DND-41 (cell line): ENCODE measurements around the gene ADGB.
A peak's percentile ranks its signal among the peaks of the same experiment; 100 is the strongest.

Experiments
- ATAC-seq: fragments of 200-7000 bp; cut with Tn5 transposase; 3 replicates; pipeline ENCODE4 v1.9.1; 2021; ENCODE audit warnings: low read depth; ENCODE audit not compliant: insufficient read depth
- DNase-seq: peaks from one replicate; pipeline ENCODE4 v3.0.0-alpha.2; 2020
- H2AFZ ChIP-seq: 2 replicates; pipeline ENCODE4 v1.6.0; 2012; ENCODE audit warnings: low read depth, low read length
- H3K27ac ChIP-seq: 2 replicates; pipeline ENCODE4 v1.5.1; 2012; ENCODE audit warnings: low read length, inconsistent platforms
- H3K27me3 ChIP-seq: fragments of 200-600 bp; sonication (generic); 2 replicates; pipeline ENCODE4 v1.6.0; 2012; ENCODE audit warnings: low read length, mild to moderate bottlenecking, inconsistent platforms; ENCODE audit not compliant: insufficient read depth, poor library complexity
- H3K36me3 ChIP-seq: 2 replicates; pipeline ENCODE4 v1.5.1; 2012; ENCODE audit warnings: low read length, inconsistent platforms; ENCODE audit not compliant: insufficient read depth
- H3K4me1 ChIP-seq: 2 replicates; pipeline ENCODE4 v1.5.1; 2012; ENCODE audit warnings: mild to moderate bottlenecking, low read length; ENCODE audit not compliant: insufficient read depth
- H3K4me2 ChIP-seq: 2 replicates; pipeline ENCODE4 v1.6.0; 2012; ENCODE audit warnings: mild to moderate bottlenecking, moderate library complexity, low read length, inconsistent platforms; ENCODE audit not compliant: insufficient read depth
- H3K4me3 ChIP-seq, 2 experiments: fragments of 200-600 bp in 1 of 2; shearing (Covaris generic) in 1 of 2; 2 replicates each; pipeline ENCODE4 v1.5.1; 2012 to 2016; ENCODE audit warnings: inconsistent platforms in 2 of 2, low read length in 2 of 2, mild to moderate bottlenecking in 2 of 2, low read depth in 1 of 2, moderate library complexity in 1 of 2
- H3K79me2 ChIP-seq: 2 replicates; pipeline ENCODE4 v1.6.0; 2012; ENCODE audit warnings: low read length, inconsistent platforms; ENCODE audit not compliant: insufficient read depth
- H3K9ac ChIP-seq: 2 replicates; pipeline ENCODE4 v1.6.0; 2012; ENCODE audit warnings: low read depth, mild to moderate bottlenecking, inconsistent platforms, low read length, moderate library complexity
- H3K9me3 ChIP-seq: 2 replicates; pipeline ENCODE4 v1.5.1; 2012; ENCODE audit warnings: low read length, moderate library complexity, mild to moderate bottlenecking, inconsistent platforms; ENCODE audit not compliant: insufficient read depth, severe bottlenecking
- H4K20me1 ChIP-seq: 2 replicates; pipeline ENCODE4 v1.6.0; 2012; ENCODE audit warnings: low read length; ENCODE audit not compliant: insufficient read depth
- CTCF ChIP-seq: IDR thresholded peaks from 2 replicates; pipeline ENCODE4 v1.5.1; 2012; ENCODE audit warnings: borderline replicate concordance, low read length, moderate library complexity, mild to moderate bottlenecking; ENCODE audit not compliant: poor library complexity, severe bottlenecking; ENCODE audit errors: extremely low read depth
- EZH2 ChIP-seq: IDR thresholded peaks from 3 replicates; pipeline ENCODE4 v1.6.1; 2012; ENCODE audit warnings: borderline replicate concordance, low read depth, mild to moderate bottlenecking, moderate library complexity, low read length, inconsistent platforms; ENCODE audit not compliant: severe bottlenecking

ADGB gene

DNA sequence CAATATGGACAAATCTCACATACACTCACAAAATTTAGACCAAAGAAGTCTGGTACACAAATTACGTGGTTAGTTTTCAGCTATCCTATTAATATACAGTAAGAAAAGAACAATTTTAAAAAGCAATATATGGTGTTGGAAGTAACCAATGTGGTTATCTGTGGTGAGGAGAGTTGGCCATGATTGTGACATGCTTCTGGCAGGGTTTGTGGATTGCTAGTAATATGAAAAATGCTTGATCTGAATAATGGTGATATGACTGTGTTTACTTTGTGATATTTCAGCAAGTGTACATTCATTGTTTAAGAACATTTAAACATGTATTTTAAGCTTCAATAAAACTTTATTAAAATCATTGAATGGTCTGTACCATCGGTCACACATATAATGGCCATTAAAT, 99.1 kb downstream of the ADGB start:
- Histone ChIP-seq H3K9ac (no peak overlapping the region), H3K4me2 (no peak overlapping the region), H3K4me1 (no peaks in the 10 kb centered on the region), H3K79me2 (no peaks in the 10 kb centered on the region), H4K20me1 (no peaks in the 10 kb centered on the region), H3K27ac (no peak overlapping the region), H3K36me3 (no peaks in the 10 kb centered on the region), H2AFZ (no peak overlapping the region), H3K9me3 (no peaks in the 10 kb centered on the region), H3K4me3 (no peak overlapping the region), H3K27me3 (peaks cover 4% of the 10 kb centered on the region)
- no peak for TF ChIP-seq EZH2
- no peak for TF ChIP-seq CTCF
- no peak for ATAC-seq
- no peak for DNase-seq

- Histone ChIP-seq H3K36me3 (no peaks in the 10 kb centered on the region), H3K27me3 (no peaks in the 10 kb centered on the region), H3K9me3 (no peaks in the 10 kb centered on the region), H3K9ac (no peak overlapping the region), H2AFZ (no peak overlapping the region), H4K20me1 (no peaks in the 10 kb centered on the region), H3K4me2 (no peak overlapping the region), H3K4me3 (no peak overlapping the region), H3K4me1 (no peaks in the 10 kb centered on the region), H3K79me2 (no peaks in the 10 kb centered on the region), H3K27ac (no peak overlapping the region)
- ATAC-seq = peak; percentile 86
- DNase-seq = peak; percentile 63
- no peak for TF ChIP-seq EZH2
- TF ChIP-seq CTCF = peak; percentile 78
Observed at GRCh38 chr6:146700078-146700686, 101.4 kb downstream of the ADGB start.

GRCh38 chr6:146701632-146702031, 102.9 kb downstream of the ADGB start:
- no peaks in the 10 kb centered on the region for H4K20me1 ChIP-seq
- DNase-seq (no peak), ATAC-seq (no peak)
- no peak overlapping the region for H3K9ac ChIP-seq
- TF ChIP-seq CTCF (no peak), EZH2 (no peak)
- no peak overlapping the region for H3K27ac ChIP-seq
- no peaks in the 10 kb centered on the region for H3K36me3 ChIP-seq
- no peak overlapping the region for H3K4me2 ChIP-seq
- H3K4me3 ChIP-seq = no peak overlapping the region
- no peaks in the 10 kb centered on the region for H3K79me2 ChIP-seq
- no peaks in the 10 kb centered on the region for H3K27me3 ChIP-seq
- H2AFZ ChIP-seq = no peak overlapping the region
- no peaks in the 10 kb centered on the region for H3K9me3 ChIP-seq
- no peaks in the 10 kb centered on the region for H3K4me1 ChIP-seq
